Breast epithelium (tissue), 3 donors: ENCODE data around the gene HSF4.

Source experiments
- CTCF ChIP-seq, 3 donors: fragments of 450-650 bp; IDR thresholded peaks; one replicate each; pipeline ENCODE4 v1.5.1; 2016 to 2017; ENCODE audit warnings: antibody characterized with exemption in 3 of 3, mild to moderate bottlenecking in 3 of 3, moderate library complexity in 3 of 3
- POLR2A ChIP-seq: fragments of 450-650 bp; IDR thresholded peaks from one replicate; pipeline ENCODE4 v1.6.1; 2016; ENCODE audit warnings: antibody characterized with exemption, mild to moderate bottlenecking, moderate library complexity
- POLR2AphosphoS5 ChIP-seq, 3 donors: sonication (generic); formaldehyde crosslinking; IDR thresholded peaks; one replicate each; pipeline ENCODE4 v1.6.1; 2017; ENCODE audit warnings: antibody characterized with exemption in 3 of 3

DNA sequence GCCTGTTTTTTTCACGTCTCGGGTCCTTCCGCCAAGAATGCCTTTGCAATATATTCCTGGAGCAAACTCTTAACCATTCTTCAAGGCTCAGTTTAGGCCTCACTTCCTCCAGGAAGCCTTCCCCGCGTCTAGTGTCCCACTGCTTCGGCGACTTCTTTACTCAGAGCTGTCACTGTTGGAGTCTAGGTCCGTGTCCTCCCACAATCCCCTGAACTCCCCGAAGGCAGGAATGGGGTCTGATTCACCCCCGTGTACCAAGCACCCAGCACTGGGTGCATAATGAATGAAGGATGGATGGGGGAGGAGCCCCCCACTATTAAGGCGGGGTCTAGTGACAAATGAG is 18.7 kb downstream of the HSF4 start:
- TF ChIP-seq CTCF (IDR thresholded peaks at IDR 0.05) (no peak), POLR2A (no peak), POLR2AphosphoS5 (IDR thresholded peaks at IDR 0.05) (no peak)
